Measurements from ENCODE around the gene GUCD1.

Gene GUCD1

GRCh38 chr22:24523873-24524272, 31.1 kb downstream of the GUCD1 start:
- no peak for DNase-seq

GRCh38 chr22:24521791-24522245, 33.1 kb downstream of the GUCD1 start:
- DNase-seq, result peak; percentile 79

GRCh38 chr22:24519496-24519895, 35.4 kb downstream of the GUCD1 start:
- no peak for DNase-seq

GRCh38 chr22:24518771-24519485, 36.0 kb downstream of the GUCD1 start:
- DNase-seq, result no peak

GRCh38 chr22:24518228-24518627, 36.7 kb downstream of the GUCD1 start:
- DNase-seq, result no peak

GRCh38 chr22:24517446-24517845, 37.5 kb downstream of the GUCD1 start:
- DNase-seq, result no peak

GRCh38 chr22:24516301-24516737, 38.6 kb downstream of the GUCD1 start:
- DNase-seq, result peak; percentile 39

GRCh38 chr22:24515027-24515338, 40.0 kb downstream of the GUCD1 start:
- DNase-seq, result no peak

GRCh38 chr22:24514241-24515026, 40.5 kb downstream of the GUCD1 start:
- DNase-seq, result no peak

GRCh38 chr22:24513378-24514240, 41.3 kb downstream of the GUCD1 start:
- no peak for DNase-seq

- DNase-seq, result peak; percentile 68
Measured at GRCh38 chr22:24512043-24512442, 42.9 kb downstream of the GUCD1 start.

- peak; percentile 93 for DNase-seq
Measured at GRCh38 chr22:24510637-24511625, 44.0 kb downstream of the GUCD1 start.

- DNase-seq, result no peak
Measured at GRCh38 chr22:24507716-24508115, 47.2 kb downstream of the GUCD1 start.

- no peak for DNase-seq
Measured at GRCh38 chr22:24506802-24507438, 48.0 kb downstream of the GUCD1 start.

GRCh38 chr22:24504956-24505736, 49.8 kb downstream of the GUCD1 start:
- no peak for DNase-seq

GRCh38 chr22:24504540-24504939, 50.4 kb downstream of the GUCD1 start:
- DNase-seq, result no peak

GRCh38 chr22:24503843-24504338, 51.0 kb downstream of the GUCD1 start:
- DNase-seq, result no peak

- peak; percentile 82 for DNase-seq
Measured at GRCh38 chr22:24503137-24503842, 51.6 kb downstream of the GUCD1 start.

GRCh38 chr22:24502541-24502940, 52.4 kb downstream of the GUCD1 start:
- no peak for DNase-seq

- DNase-seq, result no peak
Measured at GRCh38 chr22:24502034-24502433, 52.9 kb downstream of the GUCD1 start.
